Putamen (tissue), 1 donor: ENCODE results near the gene MEIS1.

Experiments used
- DNase-seq: peaks from one replicate; pipeline ENCODE4 v3.0.0-alpha.2; 2016; ENCODE audit warnings: low spot score

Gene MEIS1

GRCh38 chr2:66581339-66582103 lies 146.6 kb downstream of the MEIS1 start:
- DNase-seq = no peak

DNA sequence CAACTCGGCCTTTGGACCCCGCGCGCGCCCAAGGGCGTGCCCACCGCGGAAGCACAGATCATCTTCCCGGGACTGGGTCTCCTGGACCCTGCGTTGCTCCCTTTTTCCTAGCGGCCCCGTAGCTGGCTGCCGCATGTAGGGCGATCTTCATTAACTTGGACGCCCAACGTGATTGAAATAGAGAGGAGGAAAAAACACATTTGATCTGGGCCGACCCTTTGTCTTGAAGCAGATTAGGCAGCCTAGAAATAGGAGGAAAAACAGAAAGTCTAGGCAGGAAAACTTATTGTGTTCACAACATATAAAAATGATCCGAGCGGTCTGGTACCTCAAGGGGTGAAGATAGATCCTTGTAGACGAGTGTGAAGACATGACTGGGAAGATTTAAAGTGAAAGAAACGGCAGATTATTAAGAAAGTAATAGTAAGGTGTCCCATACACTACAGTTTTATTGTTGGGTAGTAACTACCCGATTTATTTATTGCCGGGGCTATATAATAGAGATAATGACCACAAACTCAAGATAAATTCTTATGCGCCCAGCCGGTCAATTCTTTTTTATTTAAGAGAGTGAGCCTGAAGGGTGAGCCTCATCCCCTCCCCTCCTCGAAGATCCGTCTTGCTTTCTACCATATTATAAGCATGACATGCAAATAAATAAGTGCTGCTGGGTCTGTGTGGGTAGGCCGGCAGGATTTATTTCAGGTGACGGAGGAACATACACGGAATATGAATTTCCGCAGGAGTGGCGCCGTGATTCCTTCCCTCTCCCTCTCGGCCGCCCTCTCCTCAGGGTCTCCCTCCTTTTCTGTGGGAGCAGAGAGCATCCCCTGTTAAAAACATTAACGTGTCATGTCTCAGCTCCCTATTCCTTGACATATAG lies 147.4 kb downstream of the MEIS1 start:
- DNase-seq = no peak

- DNase-seq = no peak
Observed at GRCh38 chr2:66582987-66583880, 148.3 kb downstream of the MEIS1 start.

- DNase-seq = no peak
Observed at GRCh38 chr2:66583881-66584280, 149.0 kb downstream of the MEIS1 start.

GRCh38 chr2:66585587-66585986 lies 150.7 kb downstream of the MEIS1 start:
- no peak for DNase-seq

DNA sequence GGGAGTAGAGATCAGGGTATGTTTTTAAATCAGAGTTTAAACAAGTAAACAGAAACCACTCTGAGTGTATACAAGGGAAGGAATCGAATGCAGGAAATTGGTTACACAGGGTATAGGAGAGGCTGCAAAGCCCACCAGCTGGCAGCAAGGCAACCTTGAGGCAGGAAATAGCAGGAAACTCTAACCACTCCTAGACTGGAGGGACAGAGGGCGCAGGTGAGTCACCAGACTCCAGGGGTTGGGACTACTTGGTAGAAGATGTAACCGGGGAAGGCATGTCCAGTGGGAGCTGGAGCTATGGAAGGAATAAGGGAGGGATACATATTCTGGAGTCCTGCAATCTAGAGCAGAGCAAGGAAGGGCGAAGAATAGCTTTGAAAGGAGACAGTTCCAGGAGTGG lies 152.3 kb downstream of the MEIS1 start:
- DNase-seq = no peak

DNA sequence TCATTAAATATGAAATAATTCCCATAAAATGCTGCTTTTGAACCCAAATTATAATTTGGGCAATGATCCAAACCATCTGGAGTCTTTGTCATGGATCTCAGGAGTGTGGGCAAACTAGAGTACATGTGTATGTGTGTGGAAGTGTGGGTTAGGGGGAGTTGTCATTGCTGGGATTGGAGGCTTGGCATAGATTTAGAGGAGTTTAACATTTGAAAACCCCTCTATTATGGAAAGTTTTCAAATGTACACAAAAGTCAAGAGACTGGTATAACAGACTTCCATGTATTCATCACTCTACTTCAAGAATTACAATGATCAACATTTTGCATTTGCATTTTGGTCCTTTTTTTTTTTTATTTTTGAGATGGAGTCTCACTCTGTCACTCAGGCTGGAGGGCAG lies 159.1 kb downstream of the MEIS1 start:
- DNase-seq = no peak

DNA sequence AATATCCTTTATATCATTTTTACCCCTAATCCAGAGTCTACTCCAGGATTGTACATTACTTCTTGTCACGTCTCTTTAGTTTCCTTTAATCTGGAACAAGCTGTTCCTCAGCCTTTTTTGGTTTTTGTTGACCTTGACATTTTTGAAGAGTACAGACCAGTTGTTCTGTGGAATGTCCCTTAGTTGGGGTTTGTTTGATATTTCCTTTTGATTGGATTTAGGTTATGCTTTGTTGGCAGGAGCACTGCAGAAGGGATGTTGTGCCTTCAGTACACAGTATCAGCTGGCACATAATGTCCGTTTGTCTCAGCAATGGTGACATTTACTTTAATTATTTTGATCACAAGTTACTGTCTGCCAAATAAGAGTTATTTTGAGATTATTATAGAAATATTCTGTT lies 160.6 kb downstream of the MEIS1 start:
- no peak for DNase-seq

DNA sequence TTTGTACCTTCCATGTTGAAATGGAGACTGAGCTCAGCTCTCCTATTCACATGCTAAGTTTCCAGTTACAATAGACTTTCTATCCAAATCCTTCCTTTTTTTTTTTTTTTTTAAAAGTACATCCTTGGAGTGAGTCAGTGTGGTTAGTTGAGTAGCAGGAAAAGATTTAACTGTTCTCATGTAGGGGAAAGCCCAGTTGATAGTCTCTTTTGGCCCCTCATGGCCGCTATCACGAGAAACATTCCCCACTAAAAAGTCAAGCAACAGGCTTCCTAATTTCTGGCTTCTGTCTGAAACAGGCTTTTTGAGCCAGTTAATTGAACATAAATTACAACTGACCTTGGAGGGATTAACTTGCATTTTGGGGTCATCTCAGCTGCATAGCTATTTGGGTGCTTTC lies 161.3 kb downstream of the MEIS1 start:
- DNase-seq = no peak

DNA sequence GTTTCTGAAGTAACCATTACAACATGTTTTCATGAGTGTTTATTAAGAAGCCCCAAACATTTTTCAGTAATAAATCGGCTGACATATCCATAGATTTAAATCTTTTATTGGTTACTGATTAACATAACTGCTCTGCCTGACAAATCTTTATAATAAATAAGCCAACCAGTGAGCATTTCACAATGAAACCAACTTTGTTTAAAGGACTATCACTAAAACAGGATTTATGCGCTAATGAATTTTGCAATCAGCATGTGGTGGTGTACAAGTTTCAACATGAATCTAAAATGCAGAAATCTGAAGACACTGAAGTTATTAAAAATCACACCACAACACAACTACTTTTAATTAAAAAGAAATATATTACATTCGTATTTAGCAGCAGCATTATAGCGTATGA lies 166.7 kb downstream of the MEIS1 start:
- DNase-seq = no peak

DNA sequence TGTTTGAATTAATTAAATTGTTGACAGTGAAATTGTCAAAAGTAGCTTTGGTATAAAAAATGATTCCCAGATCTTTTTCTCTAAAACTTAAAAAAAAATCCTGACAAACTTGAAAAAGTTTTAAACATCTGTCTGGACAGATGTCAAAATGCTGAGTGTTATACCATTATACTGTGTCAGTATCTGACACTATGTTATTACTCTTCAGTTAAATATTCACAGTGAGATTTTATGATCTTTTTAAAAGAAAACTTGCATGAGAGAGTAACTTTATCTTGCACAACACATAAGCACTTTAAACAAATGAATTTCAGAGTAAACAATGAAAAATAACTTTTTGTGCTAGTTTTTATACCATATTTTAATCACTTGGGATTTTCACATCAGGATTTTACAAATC lies 167.4 kb downstream of the MEIS1 start:
- no peak for DNase-seq

- DNase-seq = no peak
Observed at GRCh38 chr2:66604326-66604725, 169.4 kb downstream of the MEIS1 start.

GRCh38 chr2:66604976-66605375 lies 170.1 kb downstream of the MEIS1 start:
- no peak for DNase-seq

DNA sequence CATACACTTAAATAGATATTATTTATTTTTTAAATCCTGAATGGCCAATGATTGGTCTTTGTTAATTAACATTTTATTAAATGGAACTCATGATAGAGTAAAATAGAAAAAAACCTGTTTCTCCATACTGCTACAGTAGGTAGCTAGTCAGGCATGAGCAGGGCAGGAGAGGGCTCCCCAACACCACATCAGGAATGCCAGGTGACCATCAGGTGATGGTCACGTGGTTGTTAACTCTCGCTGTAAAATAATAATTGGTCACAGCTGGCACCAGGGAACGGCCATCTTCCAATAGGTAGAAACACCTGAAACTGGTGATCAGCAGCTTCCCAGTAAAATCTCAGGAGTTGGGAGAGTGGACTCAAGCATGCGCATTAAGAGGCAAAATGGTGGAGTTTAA lies 172.2 kb downstream of the MEIS1 start:
- no peak for DNase-seq
